H9 (cell line): ENCODE data around the gene AMBRA1. TPM values are rescaled to one million over a fixed set of nuclear protein-coding genes. Genes with fewer than 3 reads are reported as not detected.

Source experiments
- DNase-seq: peaks from one replicate; pipeline ENCODE4 v3.0.0-alpha.2; 2017
- H2AFZ ChIP-seq: one replicate; pipeline ENCODE4 v1.6.1; 2013; ENCODE audit warnings: mild to moderate bottlenecking, low read length, control low read depth, moderate library complexity
- H2AK5ac ChIP-seq: 2 replicates; pipeline ENCODE4 v1.6.1; 2013; ENCODE audit warnings: low read length, control low read depth, mixed read lengths; ENCODE audit not compliant: insufficient read length
- H2BK120ac ChIP-seq: one replicate; pipeline ENCODE4 v1.6.1; 2013; ENCODE audit warnings: low read depth, mild to moderate bottlenecking, low read length, control low read depth, inconsistent platforms; ENCODE audit not compliant: poor library complexity, severe bottlenecking
- H2BK12ac ChIP-seq: 2 replicates; pipeline ENCODE4 v1.6.1; 2013; ENCODE audit warnings: low read length, control low read depth, mixed read lengths, low read depth; ENCODE audit not compliant: insufficient read length
- H2BK15ac ChIP-seq: 2 replicates; pipeline ENCODE4 v1.6.1; 2013; ENCODE audit warnings: low read depth, low read length, control low read depth
- H2BK20ac ChIP-seq: one replicate; pipeline ENCODE4 v1.6.1; 2013; ENCODE audit warnings: low read depth, mild to moderate bottlenecking, low read length, control low read depth, inconsistent platforms; ENCODE audit not compliant: poor library complexity, severe bottlenecking
- H2BK5ac ChIP-seq: 2 replicates; pipeline ENCODE4 v1.6.1; 2013; ENCODE audit warnings: low read length, control low read depth, mixed read lengths; ENCODE audit not compliant: insufficient read length
- H3K14ac ChIP-seq: 2 replicates; pipeline ENCODE4 v1.6.1; 2013; ENCODE audit warnings: low read length, control low read depth; ENCODE audit not compliant: insufficient read depth
- H3K18ac ChIP-seq: 2 replicates; pipeline ENCODE4 v1.6.1; 2013; ENCODE audit warnings: low read depth, mild to moderate bottlenecking, mixed read lengths, low read length, control low read depth; ENCODE audit not compliant: insufficient read length
- H3K23ac ChIP-seq: 2 replicates; pipeline ENCODE4 v1.6.1; 2013; ENCODE audit warnings: low read length, control low read depth, mixed read lengths, low read depth; ENCODE audit not compliant: insufficient read length
- H3K23me2 ChIP-seq: 2 replicates; pipeline ENCODE4 v1.6.1; 2013; ENCODE audit warnings: low read depth, mild to moderate bottlenecking, mixed read lengths, low read length, control low read depth; ENCODE audit not compliant: insufficient read length, poor library complexity, severe bottlenecking
- H3K27ac ChIP-seq: 2 replicates; pipeline ENCODE4 v1.5.1; 2013; ENCODE audit warnings: low read length, control low read depth, mixed read lengths, low read depth; ENCODE audit not compliant: insufficient read length
- H3K27me3 ChIP-seq: 2 replicates; pipeline ENCODE4 v1.6.1; 2013; ENCODE audit warnings: low read length, control low read depth, inconsistent platforms; ENCODE audit not compliant: insufficient read depth
- H3K4ac ChIP-seq: 2 replicates; pipeline ENCODE4 v1.6.1; 2013; ENCODE audit warnings: low read depth, mild to moderate bottlenecking, control low read depth, inconsistent platforms, low read length, moderate library complexity
- H3K4me1 ChIP-seq: 2 replicates; pipeline ENCODE4 v1.6.1; 2013; ENCODE audit warnings: low read length, control low read depth, inconsistent platforms; ENCODE audit not compliant: insufficient read depth
- H3K4me2 ChIP-seq: 2 replicates; pipeline ENCODE4 v1.6.1; 2013; ENCODE audit warnings: low read length, control low read depth, mixed read lengths; ENCODE audit not compliant: insufficient read length, insufficient read depth
- H3K56ac ChIP-seq: 2 replicates; pipeline ENCODE4 v1.6.1; 2013; ENCODE audit warnings: low read depth, mild to moderate bottlenecking, mixed read lengths, low read length, control low read depth; ENCODE audit not compliant: insufficient read length
- H3K79me1 ChIP-seq: 2 replicates; pipeline ENCODE4 v1.6.1; 2013; ENCODE audit warnings: low read depth, mild to moderate bottlenecking, moderate library complexity, low read length, control low read depth, inconsistent platforms; ENCODE audit not compliant: insufficient read depth, poor library complexity, severe bottlenecking
- H3K79me2 ChIP-seq: 2 replicates; pipeline ENCODE4 v1.6.1; 2013; ENCODE audit warnings: low read length, control low read depth, inconsistent platforms; ENCODE audit not compliant: insufficient read depth
- H3K9ac ChIP-seq: 2 replicates; pipeline ENCODE4 v1.6.1; 2013; ENCODE audit warnings: low read length, control low read depth, mixed read lengths; ENCODE audit not compliant: insufficient read length; ENCODE audit errors: extremely low read depth
- H3K9me3 ChIP-seq: one replicate; pipeline ENCODE4 v1.6.1; 2013; ENCODE audit warnings: low read depth, low read length, inconsistent platforms; ENCODE audit not compliant: control insufficient read depth
- H3T11ph ChIP-seq: one replicate; pipeline ENCODE4 v1.6.1; 2013; ENCODE audit warnings: mild to moderate bottlenecking, low read length, control low read depth, inconsistent platforms
- H4K20me1 ChIP-seq: one replicate; pipeline ENCODE4 v1.6.1; 2013; ENCODE audit not compliant: control insufficient read depth, insufficient read length, insufficient read depth
- H4K5ac ChIP-seq: 2 replicates; pipeline ENCODE4 v1.6.1; 2013; ENCODE audit warnings: low read depth, mild to moderate bottlenecking, mixed read lengths, low read length, control low read depth; ENCODE audit not compliant: insufficient read length
- H4K8ac ChIP-seq: replicated peaks from 2 replicates; pipeline ENCODE4 v1.6.1; 2013; ENCODE audit warnings: low read length, control low read depth, mixed read lengths, low read depth; ENCODE audit not compliant: insufficient read length
- H4K91ac ChIP-seq: 2 replicates; pipeline ENCODE4 v1.6.1; 2013; ENCODE audit warnings: low read depth, mild to moderate bottlenecking, moderate library complexity, mixed read lengths, low read length, control low read depth; ENCODE audit not compliant: insufficient read length
- H3K27ac Mint-ChIP-seq, 3 experiments: 2 replicates in 2 of 3; 3 replicates in 1 of 3; pipeline ENCODE4 v1.8.0; 2020 to 2021; ENCODE audit warnings: mixed read lengths in 3 of 3, mild to moderate bottlenecking in 1 of 3, moderate library complexity in 1 of 3
- H3K27me3 Mint-ChIP-seq: 2 replicates; pipeline ENCODE4 v1.8.0; 2021; ENCODE audit warnings: low read depth, mild to moderate bottlenecking, moderate library complexity, mixed read lengths
- H3K36me3 Mint-ChIP-seq, 3 experiments: 2 replicates in 2 of 3; 3 replicates in 1 of 3; pipeline ENCODE4 v1.8.0; 2020 to 2021; ENCODE audit warnings: low read depth in 3 of 3, mixed read lengths in 3 of 3; ENCODE audit not compliant: insufficient read depth in 1 of 3
- H3K4me1 Mint-ChIP-seq, 2 experiments: 2 replicates each; pipeline ENCODE4 v1.8.0; 2020; ENCODE audit warnings: mixed read lengths in 2 of 2
- H3K4me3 Mint-ChIP-seq, 2 experiments: 2 replicates in 1 of 2; 3 replicates in 1 of 2; pipeline ENCODE4 v1.8.0; 2020 to 2021; ENCODE audit warnings: mild to moderate bottlenecking in 2 of 2, mixed read lengths in 2 of 2, moderate library complexity in 1 of 2
- H3K9me3 Mint-ChIP-seq, 2 experiments: 2 replicates in 1 of 2; 3 replicates in 1 of 2; pipeline ENCODE4 v1.8.0; 2020; ENCODE audit warnings: mild to moderate bottlenecking in 2 of 2, mixed read lengths in 2 of 2, moderate library complexity in 1 of 2
- CTCF ChIP-seq: fragments of 200-600 bp; sonication (generic); conservative IDR thresholded peaks from 3 replicates; pipeline ENCODE4 v1.8.0; 2021; ENCODE audit warnings: antibody characterized with exemption, mild to moderate bottlenecking
- WGBS: extraction: QIAGEN DNeasy Blood & Tissue Kit; methylation state at CpG from one replicate; pipeline ENCODE4 v1.1.7; 2013; ENCODE audit warnings: missing lambda C conversion rate, low lambda C conversion rate, mixed read lengths; ENCODE audit not compliant: insufficient read length; ENCODE audit errors: extremely low coverage; 5-methylcytosine and 5-hydroxymethylcytosine counted together
- total RNA-seq: library from RNA; stranded (reverse); gene quantifications from 2 replicates; pipeline ENCODE4 v1.2.1, GENCODE V29; 2021

Gene AMBRA1
- total RNA-seq, 1 experiment from 2014 or later: 37.5 TPM

- no peaks in the 10 kb centered on the region for H3K9me3 Mint-ChIP-seq
- H2BK20ac ChIP-seq: no peak overlapping the region
- H3K27ac Mint-ChIP-seq: peak overlapping the region in 1 of 3 experiments; percentile 64; a peak in 3 of 7 replicates
- H4K91ac ChIP-seq: no peak overlapping the region
- H3K4me1 Mint-ChIP-seq: peaks cover 32 to 35% of the 10 kb centered on the region in 2 experiments
- H2BK5ac ChIP-seq: no peak overlapping the region
- no peak overlapping the region for H3K9ac ChIP-seq
- no peaks in the 10 kb centered on the region for H3K23me2 ChIP-seq
- no peak overlapping the region for H2BK12ac ChIP-seq
- H3K36me3 Mint-ChIP-seq: peaks cover 0 to 2% (median 0%) of the 10 kb centered on the region in 3 experiments; a peak in 1 of 7 replicates
- H3K14ac ChIP-seq: no peak overlapping the region
- no peak overlapping the region for H3K27ac ChIP-seq
- no peak overlapping the region for H4K8ac ChIP-seq
- no peaks in the 10 kb centered on the region for H3K9me3 ChIP-seq
- no peak for DNase-seq
- no peak overlapping the region for H2AK5ac ChIP-seq
- WGBS: no CpG with 5 or more reads among the region's 1 CpG
- no peak overlapping the region for H3K18ac ChIP-seq
- no peak overlapping the region for H2BK120ac ChIP-seq
- H3K23ac ChIP-seq: no peak overlapping the region
- no peaks in the 10 kb centered on the region for H3K79me1 ChIP-seq
- no peaks in the 10 kb centered on the region for H3K27me3 Mint-ChIP-seq
- no peak overlapping the region for H3K4me2 ChIP-seq
- no peak overlapping the region for H3K4ac ChIP-seq
- H3K4me3 Mint-ChIP-seq: no peak overlapping the region
- H3K4me1 ChIP-seq: peaks cover 3% of the 10 kb centered on the region
- H2AFZ ChIP-seq: no peak overlapping the region
- no peaks in the 10 kb centered on the region for H3K79me2 ChIP-seq
- no peak for TF ChIP-seq CTCF
- H4K5ac ChIP-seq: no peak overlapping the region
- H3T11ph ChIP-seq: no peak overlapping the region
- H3K27me3 ChIP-seq: no peaks in the 10 kb centered on the region
- H2BK15ac ChIP-seq: no peak overlapping the region
- no peak overlapping the region for H3K56ac ChIP-seq
- no peaks in the 10 kb centered on the region for H4K20me1 ChIP-seq
Measured at GRCh38 chr11:46514370-46514769, 79.5 kb downstream of the AMBRA1 start.
